NCI-H2107 (cell line): ENCODE measurements around the gene OR2G2.

Experiments
- DNase-seq: peaks from one replicate; lab custom pipeline; 2025; lab: John Stamatoyannopoulos, UW

OR2G2 gene, protein sequence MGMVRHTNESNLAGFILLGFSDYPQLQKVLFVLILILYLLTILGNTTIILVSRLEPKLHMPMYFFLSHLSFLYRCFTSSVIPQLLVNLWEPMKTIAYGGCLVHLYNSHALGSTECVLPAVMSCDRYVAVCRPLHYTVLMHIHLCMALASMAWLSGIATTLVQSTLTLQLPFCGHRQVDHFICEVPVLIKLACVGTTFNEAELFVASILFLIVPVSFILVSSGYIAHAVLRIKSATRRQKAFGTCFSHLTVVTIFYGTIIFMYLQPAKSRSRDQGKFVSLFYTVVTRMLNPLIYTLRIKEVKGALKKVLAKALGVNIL

DNA sequence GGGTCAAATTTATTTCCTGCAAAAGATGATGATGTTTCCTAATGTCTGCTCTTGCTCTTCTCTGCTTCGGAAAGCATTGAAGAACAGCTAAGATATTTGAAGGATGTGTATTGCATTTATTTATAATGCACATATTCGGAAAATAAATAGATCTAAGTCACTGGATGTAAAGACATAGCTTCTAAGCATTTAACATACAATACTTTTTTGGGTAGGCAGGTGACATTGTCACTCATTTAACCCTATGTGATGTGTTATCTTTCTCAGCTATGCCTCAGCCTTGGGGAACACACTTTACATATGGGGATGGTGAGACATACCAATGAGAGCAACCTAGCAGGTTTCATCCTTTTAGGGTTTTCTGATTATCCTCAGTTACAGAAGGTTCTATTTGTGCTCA is at the start of gene OR2G2:
OR2G2 (plus strand) TSS at position 301 of the 400 bp plus-strand sequence; CDS start at position 301, 0 bp downstream.
- no peak for DNase-seq

DNA sequence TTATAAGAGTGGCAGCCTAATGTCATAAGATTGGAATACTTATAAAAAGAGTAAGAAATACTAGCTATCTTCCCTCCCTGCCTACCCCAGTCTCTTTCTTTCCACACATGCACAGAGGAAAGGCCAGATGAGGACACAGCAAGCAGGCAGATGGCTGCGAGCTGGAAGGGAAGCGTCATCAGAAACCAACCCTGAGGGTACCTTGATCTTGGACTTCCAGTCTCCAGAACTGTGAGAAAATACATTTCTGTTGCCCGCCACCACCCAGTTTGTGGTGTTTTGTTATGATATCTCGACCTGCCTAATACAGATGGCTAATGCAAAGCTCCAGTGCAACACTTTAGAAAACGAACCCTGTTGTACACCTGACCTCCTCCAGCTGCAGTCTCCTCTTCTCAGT is 49.6 kb upstream of the OR2G2 start:
- DNase-seq, result no peak

DNA sequence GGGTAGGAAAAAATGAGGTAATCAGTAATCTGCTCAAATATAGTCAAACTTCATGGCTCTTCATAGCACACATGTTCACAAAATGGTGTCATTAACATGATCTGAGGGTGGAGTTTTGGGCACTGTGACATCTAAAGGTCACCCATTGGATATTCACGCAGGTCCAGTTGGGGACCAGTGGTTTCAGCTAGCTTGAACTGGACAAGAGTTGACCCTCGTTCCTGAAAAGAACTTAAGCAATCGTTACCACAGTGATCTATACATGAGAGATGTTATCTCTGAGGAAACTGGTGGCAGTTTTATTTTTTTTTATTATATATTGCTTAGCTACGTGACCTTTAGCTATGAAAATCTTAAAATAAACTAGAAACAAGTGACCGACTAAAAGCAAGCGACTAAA is 48.9 kb upstream of the OR2G2 start:
- no peak for DNase-seq

DNA sequence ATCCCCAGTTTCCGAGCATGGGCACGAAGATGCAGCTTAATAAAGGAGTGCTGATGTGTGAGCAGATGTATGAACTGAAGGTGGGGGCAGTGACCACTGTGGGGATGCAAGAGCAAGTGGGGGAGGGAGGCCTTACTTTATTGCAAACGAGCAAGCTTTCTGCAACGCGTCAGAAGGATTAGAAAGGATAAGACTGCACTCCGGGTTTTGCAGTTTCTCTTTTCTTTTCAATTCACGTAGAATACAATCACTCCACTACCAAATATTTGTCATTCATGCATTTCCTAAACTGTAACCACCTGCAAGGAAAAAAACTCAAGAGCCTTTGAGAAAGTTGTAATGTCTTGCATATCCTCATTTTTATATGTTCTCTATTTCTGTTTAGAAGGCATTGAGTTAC is 47.6 kb upstream of the OR2G2 start:
- no peak for DNase-seq

DNA sequence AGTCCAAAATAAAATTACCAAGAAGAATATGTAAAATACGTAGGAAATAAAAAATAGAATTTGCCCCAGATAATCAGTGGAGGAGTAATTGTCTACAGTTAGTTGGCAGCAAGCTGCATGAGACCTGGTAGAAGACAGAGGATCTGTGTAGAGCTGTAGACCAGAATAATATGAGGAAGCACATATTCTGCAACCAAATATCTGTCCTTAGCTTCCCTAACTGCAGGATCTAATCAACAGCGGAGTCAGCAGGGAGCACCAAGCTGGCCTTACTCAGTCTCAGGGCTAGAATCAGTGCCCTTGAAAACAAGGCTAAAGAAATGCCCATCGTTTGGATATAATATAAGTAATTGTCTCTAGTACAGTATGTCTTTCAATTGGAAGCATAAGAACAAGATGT is 45.3 kb upstream of the OR2G2 start:
- DNase-seq, result no peak

DNA sequence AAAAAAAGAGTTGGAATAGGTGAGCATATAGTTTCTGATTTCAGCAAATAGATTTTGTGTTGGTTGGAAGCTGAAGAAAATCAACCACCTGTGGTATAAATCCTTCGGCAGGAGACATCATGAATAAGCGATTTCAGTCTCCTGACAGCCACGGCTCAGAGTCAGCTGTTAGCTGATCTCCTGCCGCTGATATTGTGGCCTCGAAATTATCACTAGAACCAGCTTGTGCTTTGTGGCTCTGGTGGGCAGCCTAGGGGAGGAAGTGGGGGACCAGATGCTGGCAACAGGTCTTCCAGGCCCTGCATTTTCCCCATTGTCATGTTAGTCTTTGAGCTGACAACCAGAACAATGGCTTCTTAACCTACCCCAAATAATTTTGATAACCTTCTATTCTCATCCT is 40.1 kb upstream of the OR2G2 start:
- DNase-seq, result no peak

DNA sequence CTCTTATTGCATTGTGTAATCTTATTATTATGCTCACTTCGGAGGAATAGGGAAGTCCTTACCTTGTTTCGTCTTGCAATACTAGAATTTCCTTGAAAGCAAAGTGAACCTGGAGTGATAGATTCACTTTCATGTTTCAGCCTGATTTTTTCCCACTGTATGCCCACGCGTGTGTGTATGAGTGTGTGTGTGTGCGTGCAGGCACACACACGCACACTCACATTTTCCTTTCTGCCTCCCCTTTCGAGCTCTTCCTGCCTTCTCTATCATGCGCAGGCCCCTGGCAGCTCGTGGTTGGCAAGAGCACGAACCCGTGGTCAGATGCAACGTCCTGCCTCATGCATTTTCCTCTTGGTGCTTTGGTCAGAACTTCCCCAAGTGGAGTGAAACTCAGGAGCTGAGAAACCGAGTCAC is 39.4 kb upstream of the OR2G2 start, which contains the start of gene GCSAML:
GCSAML (plus strand) TSS at position 366 of the 414 bp plus-strand sequence. CDS start 58 bp downstream, outside the sequence.
- no peak for DNase-seq

DNA sequence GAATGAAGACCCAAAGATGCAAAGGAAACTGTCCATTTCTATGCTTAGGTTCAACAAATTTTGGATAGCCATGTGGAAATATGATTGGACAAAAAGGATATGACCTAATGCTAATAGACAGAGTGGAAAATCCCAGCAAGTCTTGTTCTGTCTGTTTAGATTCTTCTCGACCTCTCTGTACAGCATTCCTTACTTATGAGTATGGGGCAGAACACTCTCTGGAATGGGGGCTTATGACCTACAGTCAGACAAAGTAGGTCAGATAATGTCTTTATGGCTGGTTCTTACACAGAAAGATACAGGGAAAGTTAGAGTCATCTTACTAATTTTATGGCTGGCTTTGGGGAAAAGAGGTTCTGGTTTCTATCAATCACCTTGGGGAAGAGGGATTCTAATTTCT is 36.4 kb upstream of the OR2G2 start:
- DNase-seq, result no peak

DNA sequence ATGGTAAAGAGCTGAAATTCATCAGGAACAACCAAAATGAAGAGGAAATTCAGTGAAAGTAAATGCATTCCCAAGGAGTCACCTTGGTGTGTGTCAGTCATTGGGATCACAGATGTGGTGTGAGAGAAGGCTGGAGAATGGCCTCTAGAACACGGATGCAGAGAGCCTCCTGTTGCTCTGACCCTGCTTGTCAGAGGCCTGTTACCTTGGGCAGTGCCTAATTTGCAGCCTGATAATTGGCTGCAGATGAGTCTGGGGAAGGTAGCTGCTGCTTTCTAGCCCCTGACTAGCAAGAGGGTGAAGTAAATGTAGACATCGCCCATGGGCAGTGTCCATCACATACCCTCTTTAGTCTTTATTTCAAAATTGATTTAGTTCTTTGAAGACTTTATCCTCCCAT is 35.9 kb upstream of the OR2G2 start:
- no peak for DNase-seq

DNA sequence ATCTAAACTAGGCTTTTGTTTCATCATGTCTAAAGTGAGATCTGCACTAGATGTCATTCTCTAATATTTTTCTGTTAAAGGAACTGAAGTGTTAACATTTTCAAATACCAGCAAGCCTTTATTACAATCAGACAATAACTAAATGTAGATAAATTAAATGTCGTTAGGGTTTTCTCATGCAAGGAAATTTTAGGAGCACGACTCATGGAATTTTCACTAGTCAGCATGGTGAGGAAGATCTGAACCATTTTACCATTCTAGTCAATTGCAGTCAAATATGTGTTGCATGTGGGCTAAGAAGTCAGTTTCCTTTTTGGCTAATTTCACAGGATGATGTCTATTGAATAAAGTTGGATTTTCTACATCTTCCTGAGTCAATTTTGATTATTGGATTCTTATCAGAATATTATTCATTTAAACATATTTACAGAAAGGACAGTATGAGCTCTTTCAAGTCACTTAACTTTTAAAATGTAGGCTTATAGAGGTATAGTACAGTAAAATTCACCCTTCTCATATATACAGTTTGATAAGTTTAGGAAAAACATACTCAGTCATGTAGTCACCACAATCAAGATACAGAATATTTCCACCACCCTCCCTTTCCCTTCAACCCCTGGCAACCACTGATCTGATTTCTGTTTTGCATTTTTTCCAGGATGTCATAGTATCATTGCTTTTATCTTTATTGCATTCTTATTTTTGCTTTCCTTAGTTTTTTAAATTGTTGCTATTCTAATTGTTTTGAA is 30.1 kb upstream of the OR2G2 start:
- no peak for DNase-seq

DNA sequence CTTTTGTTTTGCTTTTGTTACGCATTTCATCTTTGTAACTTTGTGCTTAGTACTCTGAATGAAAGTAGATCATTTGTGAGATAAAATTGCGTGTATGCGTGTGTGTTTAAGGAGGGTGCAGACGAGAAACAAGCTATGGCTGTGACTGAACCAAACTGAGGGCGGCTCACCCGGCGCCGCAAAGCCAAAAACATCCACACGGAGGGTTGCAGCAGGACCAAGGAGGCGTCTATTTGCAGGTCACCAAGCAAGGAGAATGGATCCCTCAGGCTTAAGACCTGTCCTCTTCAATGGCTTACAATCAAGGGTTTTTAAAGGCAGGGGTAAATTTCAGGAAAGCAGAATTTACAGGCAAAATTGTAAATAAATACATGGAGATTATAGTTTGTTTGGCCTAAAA is 26.4 kb upstream of the OR2G2 start:
- DNase-seq, result no peak

DNA sequence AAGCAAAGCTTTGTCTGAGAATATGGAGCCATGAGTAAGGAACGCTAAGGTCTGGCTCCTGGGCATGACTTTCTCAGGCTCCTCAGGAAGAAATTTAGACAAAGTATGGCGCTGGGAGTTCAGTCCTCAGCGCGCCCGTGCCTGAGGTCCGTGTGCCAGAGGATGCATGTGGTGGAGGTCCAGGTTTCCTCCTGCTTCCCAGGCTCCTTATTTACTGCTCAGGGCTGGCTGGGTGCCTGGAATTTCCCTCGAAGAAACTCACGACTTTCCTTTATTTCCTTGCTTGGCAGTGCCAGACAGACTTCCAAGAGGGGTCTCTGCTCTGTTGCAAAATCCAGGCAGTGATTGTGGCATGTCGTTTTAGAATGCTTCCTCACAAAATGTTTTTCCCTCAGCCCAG is 26.0 kb upstream of the OR2G2 start:
- no peak for DNase-seq

DNA sequence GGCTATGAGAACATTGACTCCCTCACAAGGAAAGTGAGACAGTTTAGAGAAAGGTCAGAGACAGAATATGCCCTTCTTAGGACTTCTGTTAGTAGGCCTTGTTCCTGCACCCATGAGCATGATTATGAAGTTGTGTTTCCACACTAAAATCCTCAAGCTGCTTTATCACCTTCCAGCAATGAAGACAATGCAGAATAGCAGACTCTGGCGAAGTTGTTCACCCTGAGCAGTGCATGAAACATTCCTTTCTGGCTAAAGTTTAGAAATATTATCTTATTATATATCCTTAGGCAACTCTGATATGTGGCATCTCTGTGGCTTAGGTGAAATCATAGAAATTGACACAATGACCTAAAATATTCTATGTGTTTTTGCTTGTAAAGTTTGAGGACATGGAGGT is 13.9 kb upstream of the OR2G2 start:
- DNase-seq, result no peak

DNA sequence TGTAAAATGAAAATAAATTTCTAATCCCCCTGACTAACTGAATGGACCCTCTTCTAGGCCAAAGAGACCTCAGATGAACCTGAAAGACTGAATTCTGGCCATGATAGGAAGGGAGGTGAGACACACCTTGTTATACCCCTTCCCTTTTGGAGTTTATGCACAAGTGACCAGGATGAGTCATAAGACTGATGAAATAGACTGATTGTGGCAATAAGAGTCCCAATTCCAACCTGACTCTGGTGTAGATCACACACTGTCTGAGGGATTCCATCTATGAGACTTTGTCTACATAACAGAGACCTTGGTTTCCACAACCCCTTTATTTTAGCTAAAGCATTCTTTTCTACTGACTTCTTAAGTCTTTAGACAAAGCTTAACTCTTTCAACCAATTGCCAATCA is 13.5 kb upstream of the OR2G2 start:
- no peak for DNase-seq

DNA sequence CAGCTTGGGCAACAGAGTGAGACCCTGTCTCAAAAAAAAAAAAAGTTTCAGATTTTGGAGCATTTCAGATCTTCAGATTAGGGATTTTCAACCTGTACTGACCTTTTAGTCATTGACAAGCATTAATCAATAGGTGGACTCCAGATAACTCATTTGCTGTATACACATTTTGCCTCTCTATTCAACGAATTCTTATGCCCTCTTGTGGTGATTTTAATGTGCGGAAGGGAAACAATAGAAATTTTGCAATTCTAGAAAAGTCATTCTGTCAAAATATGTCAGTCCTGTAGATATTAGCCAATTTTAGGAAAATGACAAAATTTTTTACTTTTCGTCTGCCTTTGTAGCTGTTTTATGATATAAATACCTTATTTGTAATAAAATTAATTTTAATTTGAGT is 11.6 kb upstream of the OR2G2 start:
- no peak for DNase-seq

DNA sequence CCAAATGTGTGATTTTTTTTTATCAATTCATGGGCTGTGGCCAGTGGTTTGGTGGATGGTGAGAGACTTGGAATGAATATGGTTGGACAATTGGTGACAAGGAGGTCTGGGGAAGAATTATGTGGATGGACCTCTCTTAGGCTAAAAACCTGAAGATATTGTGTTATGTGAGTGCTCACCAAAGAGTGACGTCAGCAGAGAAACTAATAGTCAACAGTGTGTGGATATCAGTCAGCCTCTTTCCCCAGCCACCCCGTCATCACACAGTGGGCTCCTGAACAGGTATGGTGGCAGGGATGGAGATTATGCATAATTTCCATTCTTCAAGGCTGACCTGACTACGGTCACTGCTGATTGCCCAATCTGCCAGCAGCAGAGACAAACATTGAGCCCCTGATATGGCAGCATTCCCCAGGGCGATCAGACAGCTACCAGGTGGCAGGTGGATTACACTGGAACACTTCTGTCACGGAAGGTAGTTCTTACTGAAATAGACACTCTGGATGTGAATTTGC is 9.2 kb upstream of the OR2G2 start:
- DNase-seq, result no peak

DNA sequence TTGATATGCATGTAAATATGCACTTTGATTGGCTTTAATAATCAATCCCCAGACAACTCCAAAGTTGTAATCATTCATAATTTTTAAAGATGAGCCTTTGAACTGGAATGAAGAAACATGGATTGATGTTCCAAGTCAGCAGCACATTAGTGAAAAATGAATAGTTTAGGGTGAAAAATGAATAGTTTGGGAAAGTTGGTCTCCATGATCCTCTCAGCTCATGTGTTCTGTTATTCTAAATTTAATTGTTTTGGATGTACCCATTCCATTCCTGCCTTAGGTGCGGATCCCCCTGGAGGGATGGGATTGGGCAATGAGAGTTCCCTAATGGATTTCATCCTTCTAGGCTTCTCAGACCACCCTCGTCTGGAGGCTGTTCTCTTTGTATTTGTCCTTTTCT is 17.1 kb downstream of the OR2G2 start, which contains the start of gene OR2G3:
OR2G3 (plus strand) TSS at position 301 of the 400 bp plus-strand sequence; CDS start at position 301, 0 bp downstream.
- no peak for DNase-seq

DNA sequence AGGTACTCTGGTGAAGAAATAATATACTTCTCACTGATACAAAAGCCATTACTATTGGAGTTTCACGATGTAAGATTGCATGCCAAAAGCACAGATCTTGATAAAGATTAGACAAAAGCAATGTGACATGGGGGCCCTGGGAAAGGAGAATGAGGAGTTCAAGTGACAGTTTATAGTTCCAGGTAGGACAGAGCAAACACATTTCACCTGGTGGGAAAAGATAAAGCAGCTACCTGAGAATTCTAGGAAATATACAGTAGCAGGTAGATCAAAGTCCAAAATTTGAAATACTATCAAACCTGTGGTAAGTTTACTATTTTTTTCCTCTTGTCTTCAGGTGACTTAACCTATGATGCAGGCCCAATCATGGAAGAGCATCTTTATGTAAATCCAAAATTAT is 25.2 kb downstream of the OR2G2 start:
- no peak for DNase-seq

DNA sequence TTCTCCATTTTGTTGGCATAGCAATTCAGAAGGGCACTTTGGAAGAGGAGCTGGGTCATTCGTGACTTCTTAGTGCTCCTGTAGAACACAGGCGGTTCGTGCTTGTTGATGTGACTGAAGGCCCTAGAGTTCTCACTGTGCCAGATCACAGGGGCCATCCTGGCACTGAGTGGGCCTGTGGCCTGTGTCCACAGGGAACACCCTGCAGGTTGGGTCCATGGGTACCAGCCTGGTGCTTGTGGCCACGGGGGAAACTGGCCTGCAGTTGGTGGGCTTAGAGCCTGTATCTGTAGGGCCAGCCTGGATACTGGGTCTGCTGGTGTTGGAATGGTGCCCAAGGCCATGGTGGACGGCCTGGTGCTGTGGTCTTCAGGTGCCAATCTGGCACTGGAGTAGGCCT is 26.5 kb downstream of the OR2G2 start:
- no peak for DNase-seq

DNA sequence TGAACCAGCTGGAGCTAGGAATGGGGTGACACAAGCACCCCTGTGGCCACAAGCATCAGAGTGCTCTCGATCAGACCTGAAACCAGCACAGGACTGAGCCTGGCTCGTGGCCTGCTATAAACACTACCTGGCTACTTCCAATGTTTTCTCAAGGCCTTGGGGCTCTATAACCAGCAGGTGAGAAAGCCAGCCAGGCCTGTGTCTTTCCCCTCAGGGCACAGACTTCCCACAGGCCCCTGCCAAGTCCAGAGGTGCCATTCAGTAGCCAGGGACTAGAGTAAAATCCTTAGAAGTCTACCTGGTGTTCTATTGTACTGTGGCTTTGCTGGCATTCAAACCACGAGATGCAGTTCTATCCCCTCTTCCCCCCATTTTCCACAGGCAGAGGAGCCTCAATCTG is 39.8 kb downstream of the OR2G2 start:
- no peak for DNase-seq

DNA sequence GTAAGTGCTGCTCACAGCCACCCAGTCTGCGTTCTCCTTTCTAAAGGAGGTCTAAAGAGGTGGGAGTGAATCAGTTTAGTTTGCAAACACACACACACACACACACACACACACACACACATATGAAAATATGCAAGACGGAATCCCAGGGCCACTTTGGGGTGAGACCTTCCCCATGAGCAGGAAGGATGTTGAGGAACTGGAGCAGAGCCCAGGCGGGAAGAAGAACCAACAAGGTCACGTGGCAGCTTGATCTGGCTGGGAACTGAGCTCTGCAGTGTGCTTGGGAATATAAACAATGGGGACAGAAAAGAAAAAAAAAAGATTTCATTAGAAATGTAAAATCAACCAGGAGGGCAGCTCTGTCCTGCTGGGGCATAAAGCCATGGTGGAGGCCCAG is 49.9 kb downstream of the OR2G2 start:
- DNase-seq, result no peak

DNA sequence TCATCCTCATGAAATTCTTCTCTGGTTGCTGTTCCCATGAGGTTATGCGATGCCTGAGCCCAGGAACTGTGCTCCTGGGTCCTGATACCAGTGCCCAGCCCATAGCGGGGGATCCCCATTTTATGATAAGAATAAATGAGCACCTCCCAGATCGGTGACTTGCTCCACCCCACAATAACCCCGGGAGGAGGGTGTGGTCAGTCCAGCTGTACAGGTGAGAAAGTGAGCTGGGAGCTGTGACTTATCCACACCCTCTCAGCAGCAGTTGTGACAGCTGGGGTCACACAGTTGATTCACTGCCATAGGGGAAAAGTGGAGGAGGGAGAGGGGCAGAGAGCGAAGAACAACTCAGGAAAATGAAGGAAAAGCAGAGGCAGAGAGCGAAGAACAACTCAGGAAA is 50.6 kb downstream of the OR2G2 start:
- no peak for DNase-seq
